Activated naive CD4-positive, alpha-beta T cell treated with Interleukin-2 at 50 U/mL for 16 hours (primary cell): ENCODE measurements around the gene LRIF1.
"Not testable (repeated sequence)": the region's sequence is repeated elsewhere in the genome, so short reads cannot be mapped to it uniquely, and the experiment has no call there.

Source experiments
- DNase-seq: peaks from one replicate; pipeline ENCODE4 v3.0.0-alpha.2; 2020

The LRIF1 gene

GRCh38 chr1:110948038-110948810 lies 15.5 kb downstream of the LRIF1 start:
- no peak for DNase-seq

- no peak for DNase-seq
Observed at GRCh38 chr1:110945626-110946025, 18.1 kb downstream of the LRIF1 start.

GRCh38 chr1:110944806-110945205 lies 18.9 kb downstream of the LRIF1 start:
- no peak for DNase-seq

GRCh38 chr1:110936567-110936966 lies 27.2 kb downstream of the LRIF1 start:
- no peak for DNase-seq

- not testable (repeated sequence) for DNase-seq
Observed at GRCh38 chr1:110931097-110931496, 32.6 kb downstream of the LRIF1 start.

GRCh38 chr1:110928904-110929303 lies 34.8 kb downstream of the LRIF1 start:
- no peak for DNase-seq

- DNase-seq: no peak
Observed at GRCh38 chr1:110928191-110928590, 35.5 kb downstream of the LRIF1 start.

- DNase-seq: no peak
Observed at GRCh38 chr1:110927484-110928075, 36.1 kb downstream of the LRIF1 start.

GRCh38 chr1:110921953-110922352 lies 41.8 kb downstream of the LRIF1 start:
- no peak for DNase-seq

GRCh38 chr1:110918016-110918415 lies 45.7 kb downstream of the LRIF1 start:
- no peak for DNase-seq

- DNase-seq: peak; percentile 21
Observed at GRCh38 chr1:110916669-110917306, 46.9 kb downstream of the LRIF1 start.

- DNase-seq: no peak
Observed at GRCh38 chr1:110916274-110916668, 47.5 kb downstream of the LRIF1 start.

GRCh38 chr1:110915804-110916203 lies 47.9 kb downstream of the LRIF1 start:
- DNase-seq: no peak

GRCh38 chr1:110914676-110915075 lies 49.0 kb downstream of the LRIF1 start:
- no peak for DNase-seq

- DNase-seq: no peak
Observed at GRCh38 chr1:110912784-110913183, 50.9 kb downstream of the LRIF1 start.

GRCh38 chr1:110903853-110904500 lies 59.7 kb downstream of the LRIF1 start:
- no peak for DNase-seq

GRCh38 chr1:110902820-110903463 lies 60.8 kb downstream of the LRIF1 start:
- no peak for DNase-seq

- no peak for DNase-seq
Observed at GRCh38 chr1:110899458-110899843, 64.3 kb downstream of the LRIF1 start.

GRCh38 chr1:110898734-110899457 lies 64.8 kb downstream of the LRIF1 start:
- DNase-seq: no peak

- DNase-seq: no peak
Observed at GRCh38 chr1:110897681-110898080, 66.0 kb downstream of the LRIF1 start.
